ENCODE data around the gene TLE1.
"Not testable (repeated sequence)": the region's sequence is repeated elsewhere in the genome, so short reads cannot be mapped to it uniquely, and the experiment has no call there.

The TLE1 gene

GRCh38 chr9:81652058-81652687 lies 37.2 kb downstream of the TLE1 start:
- TF ChIP-seq CTCF (IDR thresholded peaks at IDR 0.05; ENCODE audit: low read depth, low read length) (no peak), MYC (IDR thresholded peaks at IDR 0.05; ENCODE audit: low read depth, low read length) (no peak), POLR2A (IDR thresholded peaks at IDR 0.05; ENCODE audit: extremely low read depth, insufficient read length) (no peak), MAX (IDR thresholded peaks at IDR 0.05; ENCODE audit: low read depth, low read length) (no peak)
- H3K4me3 ChIP-seq (ENCODE audit: low read depth, low read length) = no peak overlapping the region
- DNase-seq (ENCODE audit: low read depth) = no peak

GRCh38 chr9:81650586-81651515 lies 38.5 kb downstream of the TLE1 start:
- DNase-seq (ENCODE audit: low read depth) = no peak
- no peak overlapping the region for H3K4me3 ChIP-seq (ENCODE audit: low read depth, low read length)
- TF ChIP-seq POLR2A (IDR thresholded peaks at IDR 0.05; ENCODE audit: extremely low read depth, insufficient read length) = no peak
- TF ChIP-seq CTCF (IDR thresholded peaks at IDR 0.05; ENCODE audit: low read depth, low read length) = no peak
- TF ChIP-seq MYC (IDR thresholded peaks at IDR 0.05; ENCODE audit: low read depth, low read length) = no peak
- TF ChIP-seq MAX (IDR thresholded peaks at IDR 0.05; ENCODE audit: low read depth, low read length) = no peak

- TF ChIP-seq CTCF (IDR thresholded peaks at IDR 0.05; ENCODE audit: low read depth, low read length) (no peak), MAX (IDR thresholded peaks at IDR 0.05; ENCODE audit: low read depth, low read length) (no peak)
- DNase-seq (ENCODE audit: low read depth) = no peak
- no peak overlapping the region for H3K4me3 ChIP-seq (ENCODE audit: low read depth, low read length)
Observed at GRCh38 chr9:81649475-81650240, 39.7 kb downstream of the TLE1 start.

GRCh38 chr9:81648891-81649290 lies 40.5 kb downstream of the TLE1 start:
- no peak for TF ChIP-seq CTCF (IDR thresholded peaks at IDR 0.05; ENCODE audit: low read depth, low read length)
- TF ChIP-seq MAX (IDR thresholded peaks at IDR 0.05; ENCODE audit: low read depth, low read length) = no peak
- no peak for TF ChIP-seq MYC (IDR thresholded peaks at IDR 0.05; ENCODE audit: low read depth, low read length)
- TF ChIP-seq POLR2A (IDR thresholded peaks at IDR 0.05; ENCODE audit: extremely low read depth, insufficient read length) = no peak
- DNase-seq (ENCODE audit: low read depth) = no peak
- no peak overlapping the region for H3K4me3 ChIP-seq (ENCODE audit: low read depth, low read length)

- TF ChIP-seq POLR2A (IDR thresholded peaks at IDR 0.05; ENCODE audit: extremely low read depth, insufficient read length) = no peak
- TF ChIP-seq MYC (IDR thresholded peaks at IDR 0.05; ENCODE audit: low read depth, low read length) = no peak
- no peak for TF ChIP-seq CTCF (IDR thresholded peaks at IDR 0.05; ENCODE audit: low read depth, low read length)
- TF ChIP-seq MAX (IDR thresholded peaks at IDR 0.05; ENCODE audit: low read depth, low read length) = no peak
- DNase-seq (ENCODE audit: low read depth) = no peak
- no peak overlapping the region for H3K4me3 ChIP-seq (ENCODE audit: low read depth, low read length)
Observed at GRCh38 chr9:81646337-81646736, 43.0 kb downstream of the TLE1 start.

- H3K4me3 ChIP-seq (ENCODE audit: low read depth, low read length); DNase-seq (ENCODE audit: low read depth): not testable (repeated sequence)
Observed at GRCh38 chr9:81644513-81644912, 44.8 kb downstream of the TLE1 start.

Measured in NB4 (cell line).